HG02973 (cell line): ENCODE data around the gene SRP68.
"Not testable (repeated sequence)": the region's sequence is repeated elsewhere in the genome, so short reads cannot be mapped to it uniquely, and the experiment has no call there.

ENCODE experiments used
- ATAC-seq: cut with Tn5 transposase; IDR thresholded peaks from one replicate; pipeline ENCODE4 v1.9.1; 2021; ENCODE audit warnings: moderate library complexity; ENCODE audit not compliant: unreplicated experiment

Gene SRP68

DNA sequence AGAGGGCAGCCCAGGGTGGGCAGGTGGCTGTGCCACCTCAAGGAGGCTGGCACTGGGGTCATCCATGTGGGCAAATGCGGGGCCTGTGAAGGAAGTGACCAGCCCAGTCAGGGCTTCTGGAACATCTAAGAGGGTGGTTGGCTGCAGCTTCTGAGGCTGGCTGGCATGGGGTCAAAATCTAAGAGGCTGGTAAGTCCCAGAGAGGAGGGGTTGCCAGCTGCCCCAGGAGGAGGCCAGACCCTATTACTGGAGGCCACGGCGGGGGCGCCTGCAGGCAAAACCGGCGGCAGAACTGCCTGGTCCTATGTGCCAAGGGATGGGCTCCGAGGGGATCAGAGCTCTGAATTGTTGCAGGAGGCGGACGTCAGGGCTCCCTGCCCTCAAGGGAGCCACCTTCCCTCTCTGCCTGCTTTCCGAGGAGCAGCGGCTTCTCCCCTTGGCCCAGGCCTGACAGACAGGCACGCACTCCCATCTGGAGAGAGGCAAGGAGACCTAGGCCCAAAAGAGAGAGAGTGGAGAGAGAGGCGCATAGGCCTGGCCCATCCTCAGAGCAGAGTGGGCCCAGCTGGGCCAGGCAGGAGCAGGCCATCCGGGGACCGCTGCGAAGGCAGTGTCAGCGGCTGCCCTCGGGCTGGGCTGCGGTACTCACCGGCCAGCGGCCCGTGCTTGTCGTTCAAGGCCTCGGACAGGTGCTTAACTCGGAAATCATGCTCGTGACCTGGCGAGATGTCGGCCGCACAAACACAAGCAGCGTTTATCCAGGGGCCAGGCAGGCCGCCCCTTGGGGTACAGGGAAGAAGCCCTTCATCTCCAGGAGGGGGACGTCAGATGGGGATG lies 17.6 kb upstream of the SRP68 start:
- ATAC-seq, result no peak

GRCh38 chr17:76088868-76089576 lies 16.7 kb upstream of the SRP68 start:
- no peak for ATAC-seq

- no peak for ATAC-seq
Observed at GRCh38 chr17:76088041-76088867, 15.9 kb upstream of the SRP68 start.

GRCh38 chr17:76087531-76087930 lies 15.2 kb upstream of the SRP68 start:
- ATAC-seq, result no peak

DNA sequence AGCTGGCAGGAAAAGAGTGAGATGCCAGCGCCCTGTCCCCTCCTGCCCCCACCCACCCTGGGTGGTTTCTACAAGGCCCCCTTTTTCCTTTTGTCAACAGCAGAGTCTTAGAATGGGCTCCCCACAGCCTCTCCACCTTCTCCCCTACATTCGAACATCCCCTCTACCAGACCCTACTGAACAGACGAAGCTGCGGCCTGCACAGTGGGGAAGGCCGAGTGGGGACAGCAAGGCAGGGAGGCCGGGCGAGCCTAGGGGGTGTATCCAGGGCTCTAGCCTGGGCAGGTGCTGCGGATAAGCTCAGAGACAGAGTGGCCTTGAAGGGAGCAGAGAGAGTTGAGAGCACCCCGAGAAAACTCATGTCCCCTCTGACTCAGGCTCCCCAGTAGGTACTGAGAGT lies 14.1 kb upstream of the SRP68 start:
- ATAC-seq, result no peak

DNA sequence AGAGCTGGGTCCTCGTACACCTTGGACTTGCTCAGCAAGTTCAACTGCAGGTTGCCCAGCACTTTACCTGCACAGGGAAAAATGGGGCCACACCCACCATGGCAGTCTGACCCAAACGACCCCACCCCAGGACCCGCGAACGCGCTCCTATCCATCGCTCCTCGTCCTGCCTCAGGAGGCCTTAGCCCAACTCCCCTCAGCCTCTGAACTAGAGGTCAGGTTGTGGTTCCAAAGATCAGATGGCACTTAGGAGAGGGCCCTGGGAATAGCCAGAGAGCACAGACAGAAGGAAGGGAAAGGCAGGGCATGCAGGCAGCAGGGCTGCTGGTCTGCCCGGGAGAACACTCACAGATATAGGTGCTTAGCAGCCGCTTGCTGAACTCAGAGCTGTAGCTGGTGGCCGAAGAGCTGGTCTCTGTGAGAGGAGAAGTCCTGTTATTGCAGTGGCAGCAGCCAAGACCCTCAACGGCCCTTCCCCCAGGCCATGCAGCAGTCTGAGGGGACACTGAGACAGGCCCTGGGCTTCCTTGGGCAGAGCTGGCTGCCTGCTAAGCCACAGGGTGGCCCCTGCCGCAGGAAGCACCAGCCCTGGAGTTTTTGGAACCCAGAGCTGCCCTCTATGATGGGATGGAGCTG lies 13.5 kb upstream of the SRP68 start:
- ATAC-seq, result no peak

DNA sequence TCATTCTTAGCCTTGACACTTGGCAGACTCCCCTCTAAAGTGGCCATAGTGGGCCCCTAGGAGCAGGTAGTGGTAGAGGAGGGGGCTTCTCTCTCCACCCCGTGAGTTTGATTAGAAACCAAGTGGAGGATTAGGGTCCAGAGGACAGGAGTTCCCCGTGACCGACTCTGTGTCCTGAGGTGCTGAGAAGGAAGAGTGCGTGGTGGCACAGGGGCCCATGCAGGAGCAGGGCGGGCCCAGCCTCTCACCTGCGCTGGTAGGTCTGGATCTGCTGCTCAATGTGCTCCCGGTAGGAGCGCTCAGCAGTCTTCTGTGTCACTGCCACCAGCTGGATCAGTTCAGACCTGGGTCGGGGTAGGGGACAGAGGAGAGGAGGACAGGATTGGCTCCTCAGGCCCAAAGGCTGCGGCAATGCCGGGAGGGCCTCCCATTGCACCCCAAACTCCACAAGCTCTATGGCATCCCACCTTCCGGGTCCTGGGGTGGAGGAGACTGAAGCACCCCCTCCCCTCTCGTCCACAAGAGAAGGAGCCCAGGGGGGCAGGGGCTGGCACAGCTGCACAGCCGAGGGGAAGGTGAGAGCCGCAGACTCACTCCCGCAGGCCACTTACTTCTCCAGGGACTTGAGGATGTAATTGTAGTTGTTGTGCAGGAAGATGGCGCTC lies 12.9 kb upstream of the SRP68 start:
- ATAC-seq, result no peak

DNA sequence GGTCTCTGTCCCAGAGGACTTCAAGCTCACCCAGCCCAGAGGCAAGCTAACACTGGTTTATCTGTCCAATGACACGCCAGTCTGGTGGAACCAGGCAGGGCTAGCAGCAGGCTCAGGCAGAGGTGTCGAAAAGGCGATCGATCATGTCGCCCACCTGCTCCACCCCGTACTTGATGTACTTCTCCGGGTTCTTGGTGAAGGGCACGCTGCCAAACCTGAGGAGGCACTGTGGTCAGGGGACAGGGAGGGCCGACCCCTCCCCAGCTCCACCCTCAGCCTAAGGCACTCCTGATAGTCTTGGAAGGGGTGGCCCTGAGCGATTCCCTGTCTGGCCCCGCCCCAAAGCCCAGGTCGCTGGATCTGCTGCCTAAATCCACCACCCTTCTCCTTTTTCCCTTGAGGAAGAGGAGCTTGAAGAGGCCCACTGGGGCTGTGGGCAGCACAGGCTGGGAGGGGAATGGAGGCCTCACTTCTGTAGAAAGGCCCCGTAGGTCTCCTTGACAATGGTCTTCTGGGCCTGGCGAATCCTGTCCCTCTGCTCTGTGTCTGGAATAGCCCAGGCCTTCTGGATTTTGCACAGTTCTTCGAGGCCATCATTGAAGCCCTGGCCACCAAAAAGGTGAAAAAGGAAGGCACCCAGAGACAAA lies 11.3 kb upstream of the SRP68 start:
- ATAC-seq, result no peak

- ATAC-seq, result no peak
Observed at GRCh38 chr17:76082326-76083251, 10.3 kb upstream of the SRP68 start.

- ATAC-seq, result no peak
Observed at GRCh38 chr17:76081295-76082210, 9.2 kb upstream of the SRP68 start.

DNA sequence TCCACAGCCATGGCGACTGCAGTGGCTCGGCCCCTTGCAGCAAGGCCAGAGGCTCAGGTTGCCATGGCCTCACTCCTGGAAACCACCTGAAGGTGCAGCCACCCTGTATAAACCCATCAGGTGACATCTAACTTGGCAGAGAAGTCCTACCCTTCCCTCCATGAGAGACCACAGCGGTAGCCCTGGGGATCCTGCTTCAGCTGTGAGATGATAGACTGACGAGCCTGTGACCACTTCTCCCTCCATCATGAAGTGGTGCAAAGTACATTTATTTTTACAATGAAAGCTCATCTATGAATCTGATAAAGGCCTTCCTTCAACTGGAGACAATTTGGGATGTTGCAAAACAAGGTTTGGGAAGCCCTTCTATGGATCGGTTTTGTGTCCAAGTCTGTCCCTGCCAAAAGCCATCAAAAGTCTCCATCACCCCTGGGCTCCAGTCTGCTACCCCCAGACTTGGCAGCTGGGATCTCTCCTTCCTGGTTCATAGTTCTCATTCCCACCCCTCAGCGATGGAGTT lies 8.5 kb upstream of the SRP68 start:
- no peak for ATAC-seq

GRCh38 chr17:76079956-76080767 lies 7.8 kb upstream of the SRP68 start:
- no peak for ATAC-seq

- no peak for ATAC-seq
Observed at GRCh38 chr17:76079535-76079955, 7.2 kb upstream of the SRP68 start.

- ATAC-seq, result no peak
Observed at GRCh38 chr17:76078860-76079534, 6.7 kb upstream of the SRP68 start, which contains the start of gene ZACN. ZACN (plus strand) TSS chr17:76079182; CDS start chr17:76079265, 83 bp downstream.

- not testable (repeated sequence) for ATAC-seq
Observed at GRCh38 chr17:76078370-76078769, 6.1 kb upstream of the SRP68 start.

- no peak for ATAC-seq
Observed at GRCh38 chr17:76077584-76078110, 5.3 kb upstream of the SRP68 start.
